Measurements from ENCODE around the gene LFNG.

DNA sequence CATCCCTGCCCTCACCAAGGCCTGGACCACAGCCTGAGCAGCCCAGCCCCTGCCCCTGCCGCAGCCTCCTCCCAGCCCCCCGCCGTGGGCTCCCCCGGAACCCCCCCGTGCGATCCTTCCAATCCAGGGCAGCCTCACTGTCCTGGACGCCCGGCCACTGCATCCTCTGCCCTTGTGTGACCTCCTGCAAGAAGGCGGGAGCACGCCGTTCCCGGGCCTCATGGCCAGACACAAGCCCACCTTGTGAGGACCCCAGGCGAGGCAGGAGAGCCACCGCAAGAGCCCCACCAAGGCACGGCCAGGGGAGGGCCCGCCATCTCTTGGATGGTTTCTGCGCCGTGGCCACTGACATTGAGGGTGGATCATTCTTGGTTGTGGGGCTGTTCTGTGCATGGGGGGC lies 7.8 kb upstream of the LFNG start:
- TF ChIP-seq, protein P1, sequence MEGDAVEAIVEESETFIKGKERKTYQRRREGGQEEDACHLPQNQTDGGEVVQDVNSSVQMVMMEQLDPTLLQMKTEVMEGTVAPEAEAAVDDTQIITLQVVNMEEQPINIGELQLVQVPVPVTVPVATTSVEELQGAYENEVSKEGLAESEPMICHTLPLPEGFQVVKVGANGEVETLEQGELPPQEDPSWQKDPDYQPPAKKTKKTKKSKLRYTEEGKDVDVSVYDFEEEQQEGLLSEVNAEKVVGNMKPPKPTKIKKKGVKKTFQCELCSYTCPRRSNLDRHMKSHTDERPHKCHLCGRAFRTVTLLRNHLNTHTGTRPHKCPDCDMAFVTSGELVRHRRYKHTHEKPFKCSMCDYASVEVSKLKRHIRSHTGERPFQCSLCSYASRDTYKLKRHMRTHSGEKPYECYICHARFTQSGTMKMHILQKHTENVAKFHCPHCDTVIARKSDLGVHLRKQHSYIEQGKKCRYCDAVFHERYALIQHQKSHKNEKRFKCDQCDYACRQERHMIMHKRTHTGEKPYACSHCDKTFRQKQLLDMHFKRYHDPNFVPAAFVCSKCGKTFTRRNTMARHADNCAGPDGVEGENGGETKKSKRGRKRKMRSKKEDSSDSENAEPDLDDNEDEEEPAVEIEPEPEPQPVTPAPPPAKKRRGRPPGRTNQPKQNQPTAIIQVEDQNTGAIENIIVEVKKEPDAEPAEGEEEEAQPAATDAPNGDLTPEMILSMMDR (IDR thresholded peaks at IDR 0.05), result no peak
- no peak for TF ChIP-seq EZH2phosphoT487 (IDR thresholded peaks at IDR 0.05)
- TF ChIP-seq EZH2 (IDR thresholded peaks at IDR 0.05), result no peak

Measured in neural progenitor cell (in vitro differentiated cells).